ENCODE data around the gene RPS6KB2. TPM values are rescaled to one million over a fixed set of nuclear protein-coding genes. Genes with fewer than 3 reads are reported as not detected.

The RPS6KB2 gene
- polyA plus RNA-seq, 1 donor from 2014 or later, result 92.8 TPM

DNA sequence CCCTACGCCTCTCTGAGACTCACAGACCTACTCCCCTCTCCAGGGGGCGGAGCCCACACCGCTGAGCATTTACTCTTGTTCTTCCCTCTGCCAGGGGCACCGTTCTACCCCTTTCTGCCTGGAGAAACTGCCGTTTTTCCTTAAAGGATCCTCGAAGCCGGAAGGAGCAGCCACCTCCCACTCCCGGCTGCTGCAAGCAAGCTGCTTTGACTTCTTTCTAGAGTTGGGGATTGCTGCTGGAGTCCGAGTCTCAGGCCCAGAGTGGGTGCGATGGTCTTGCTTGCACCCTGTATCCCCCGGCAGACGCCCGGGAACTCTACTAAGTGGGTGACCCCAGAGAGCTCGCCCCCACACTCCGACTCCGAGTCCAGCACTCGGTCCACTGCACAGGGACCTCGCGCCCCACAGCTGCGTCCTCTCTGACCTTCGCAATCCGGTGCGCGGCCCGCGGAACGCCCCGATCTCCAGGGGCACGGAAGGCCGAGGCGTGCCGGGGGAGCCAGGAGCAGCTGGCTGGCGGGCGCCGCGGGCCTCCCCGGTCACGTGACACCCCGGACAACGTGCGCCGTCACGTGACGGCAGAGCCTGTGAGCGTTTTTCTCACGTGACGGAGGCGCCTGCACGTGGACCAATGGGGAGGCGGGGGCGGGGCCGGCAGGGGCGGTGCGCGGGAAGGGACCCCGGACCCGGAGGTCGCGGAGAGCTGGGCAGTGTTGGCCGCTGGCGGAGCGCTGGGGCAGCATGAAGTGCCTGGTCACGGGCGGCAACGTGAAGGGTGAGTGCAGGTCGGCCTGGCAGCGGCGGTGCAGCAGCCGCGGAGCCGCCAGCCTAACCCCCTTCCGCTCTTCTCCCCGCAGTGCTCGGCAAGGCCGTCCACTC is 36.8 kb upstream of the RPS6KB2 start, which contains the start of gene RAD9A:
Gene RAD9A, plus strand, starts transcription at position 683 of the 879 bp plus-strand sequence. Its CDS starts 59 bp downstream, at position 742.
- TF ChIP-seq RAD21 (conservative IDR thresholded peaks at IDR 0.05) (no peak), EZH2 (IDR thresholded peaks at IDR 0.05; ENCODE audit: borderline replicate concordance, insufficient read depth, low read length, poor library complexity, severe bottlenecking) (no peak), SMC3 (conservative IDR thresholded peaks at IDR 0.05; ENCODE audit: poor library complexity) (peak; percentile 41), EP300 (conservative IDR thresholded peaks at IDR 0.05; ENCODE audit: poor library complexity, severe bottlenecking) (peak; percentile 43), POLR2AphosphoS5 (IDR thresholded peaks at IDR 0.05) (peak; percentile 75), CTCF (IDR thresholded peaks at IDR 0.05; ENCODE audit: poor library complexity, severe bottlenecking) (peak; percentile 11), MXI1 (conservative IDR thresholded peaks at IDR 0.05; ENCODE audit: poor library complexity, severe bottlenecking) (peak; percentile 95), TAF1 (IDR thresholded peaks at IDR 0.05; ENCODE audit: low read depth) (no peak)
- TF ChIP-seq, protein P1, sequence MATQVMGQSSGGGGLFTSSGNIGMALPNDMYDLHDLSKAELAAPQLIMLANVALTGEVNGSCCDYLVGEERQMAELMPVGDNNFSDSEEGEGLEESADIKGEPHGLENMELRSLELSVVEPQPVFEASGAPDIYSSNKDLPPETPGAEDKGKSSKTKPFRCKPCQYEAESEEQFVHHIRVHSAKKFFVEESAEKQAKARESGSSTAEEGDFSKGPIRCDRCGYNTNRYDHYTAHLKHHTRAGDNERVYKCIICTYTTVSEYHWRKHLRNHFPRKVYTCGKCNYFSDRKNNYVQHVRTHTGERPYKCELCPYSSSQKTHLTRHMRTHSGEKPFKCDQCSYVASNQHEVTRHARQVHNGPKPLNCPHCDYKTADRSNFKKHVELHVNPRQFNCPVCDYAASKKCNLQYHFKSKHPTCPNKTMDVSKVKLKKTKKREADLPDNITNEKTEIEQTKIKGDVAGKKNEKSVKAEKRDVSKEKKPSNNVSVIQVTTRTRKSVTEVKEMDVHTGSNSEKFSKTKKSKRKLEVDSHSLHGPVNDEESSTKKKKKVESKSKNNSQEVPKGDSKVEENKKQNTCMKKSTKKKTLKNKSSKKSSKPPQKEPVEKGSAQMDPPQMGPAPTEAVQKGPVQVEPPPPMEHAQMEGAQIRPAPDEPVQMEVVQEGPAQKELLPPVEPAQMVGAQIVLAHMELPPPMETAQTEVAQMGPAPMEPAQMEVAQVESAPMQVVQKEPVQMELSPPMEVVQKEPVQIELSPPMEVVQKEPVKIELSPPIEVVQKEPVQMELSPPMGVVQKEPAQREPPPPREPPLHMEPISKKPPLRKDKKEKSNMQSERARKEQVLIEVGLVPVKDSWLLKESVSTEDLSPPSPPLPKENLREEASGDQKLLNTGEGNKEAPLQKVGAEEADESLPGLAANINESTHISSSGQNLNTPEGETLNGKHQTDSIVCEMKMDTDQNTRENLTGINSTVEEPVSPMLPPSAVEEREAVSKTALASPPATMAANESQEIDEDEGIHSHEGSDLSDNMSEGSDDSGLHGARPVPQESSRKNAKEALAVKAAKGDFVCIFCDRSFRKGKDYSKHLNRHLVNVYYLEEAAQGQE (IDR thresholded peaks at IDR 0.05; ENCODE audit: borderline replicate concordance), result no peak
- no peaks in the 10 kb centered on the region for H3K27me3 ChIP-seq (ENCODE audit: insufficient read depth, low read depth, low read length)

DNA sequence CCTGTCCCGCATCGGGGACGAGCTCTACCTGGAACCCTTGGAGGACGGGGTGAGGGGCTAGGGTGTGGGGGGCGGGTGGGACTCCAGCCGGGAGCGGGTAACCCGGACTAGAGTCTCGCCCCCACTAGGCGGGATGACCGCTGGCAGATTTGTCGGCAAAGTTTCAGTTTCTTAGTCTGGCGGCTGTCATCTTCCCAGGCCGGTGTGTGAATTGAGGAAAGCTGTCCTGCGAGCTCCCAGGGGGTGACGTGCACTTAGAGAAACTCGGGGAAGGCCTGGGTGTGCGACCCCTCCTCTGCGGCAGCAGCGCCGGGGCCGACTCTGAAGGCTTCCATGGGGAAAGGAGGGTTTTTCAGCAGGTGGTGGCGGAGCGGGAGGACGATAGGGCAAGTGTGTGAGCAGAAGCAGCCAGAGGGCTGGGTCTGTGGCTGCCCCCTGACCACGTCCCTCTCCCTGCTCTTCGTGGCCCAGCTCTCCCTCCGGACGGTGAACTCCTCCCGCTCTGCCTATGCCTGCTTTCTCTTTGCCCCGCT is 36.0 kb upstream of the RPS6KB2 start:
- TF ChIP-seq TAF1 (IDR thresholded peaks at IDR 0.05; ENCODE audit: low read depth) (no peak), RAD21 (conservative IDR thresholded peaks at IDR 0.05) (no peak), SMC3 (conservative IDR thresholded peaks at IDR 0.05; ENCODE audit: poor library complexity) (no peak), MXI1 (conservative IDR thresholded peaks at IDR 0.05; ENCODE audit: poor library complexity, severe bottlenecking) (no peak), EP300 (conservative IDR thresholded peaks at IDR 0.05; ENCODE audit: poor library complexity, severe bottlenecking) (no peak), POLR2AphosphoS5 (IDR thresholded peaks at IDR 0.05) (no peak), CTCF (IDR thresholded peaks at IDR 0.05; ENCODE audit: poor library complexity, severe bottlenecking) (no peak), EZH2 (IDR thresholded peaks at IDR 0.05; ENCODE audit: borderline replicate concordance, insufficient read depth, low read length, poor library complexity, severe bottlenecking) (no peak)
- TF ChIP-seq, protein P1 (IDR thresholded peaks at IDR 0.05; ENCODE audit: borderline replicate concordance), result no peak
- Histone ChIP-seq H3F3A (ENCODE audit: insufficient read depth, low read length, poor library complexity, severe bottlenecking) (no peaks in the 10 kb centered on the region), H2AFZ (ENCODE audit: low read depth, low read length) (peak overlapping the region; percentile 78), H3K36me3 (ENCODE audit: insufficient read depth, low read length) (no peaks in the 10 kb centered on the region), H4K20me1 (ENCODE audit: insufficient read depth) (no peaks in the 10 kb centered on the region), H3K9ac (ENCODE audit: low read length) (peak overlapping the region; percentile 73), H3K79me2 (replicated peaks; ENCODE audit: insufficient read depth, low read length) (no peaks in the 10 kb centered on the region), H3K4me2 (ENCODE audit: low read length) (peak overlapping the region; percentile 76), H3K27me3 (ENCODE audit: insufficient read depth, low read depth, low read length) (no peaks in the 10 kb centered on the region), H3K27ac (ENCODE audit: low read length) (no peak overlapping the region), H3K9me3 (ENCODE audit: low read length) (no peaks in the 10 kb centered on the region), H3K9me2 (ENCODE audit: insufficient read depth, low read length) (no peaks in the 10 kb centered on the region), H3K4me3 (ENCODE audit: low read length) (peak overlapping the region; percentile 88)

More for the DNA sequence above, 36.8 kb upstream of the RPS6KB2 start, which contains the start of gene RAD9A:
- H3K9me3 ChIP-seq (ENCODE audit: low read length), result no peaks in the 10 kb centered on the region
- no peaks in the 10 kb centered on the region for H4K20me1 ChIP-seq (ENCODE audit: insufficient read depth)
- no peaks in the 10 kb centered on the region for H3K9me2 ChIP-seq (ENCODE audit: insufficient read depth, low read length)
- H3K9ac ChIP-seq (ENCODE audit: low read length), result peak within 1 kb of the TSS; percentile 73
- H3K27ac ChIP-seq (ENCODE audit: low read length), result peak within 1 kb of the TSS; percentile 48
- H3K36me3 ChIP-seq (ENCODE audit: insufficient read depth, low read length), result no peaks in the 10 kb centered on the region
- H3K79me2 ChIP-seq (replicated peaks; ENCODE audit: insufficient read depth, low read length), result no peaks in the 10 kb centered on the region
- H3F3A ChIP-seq (ENCODE audit: insufficient read depth, low read length, poor library complexity, severe bottlenecking), result no peaks in the 10 kb centered on the region
- H2AFZ ChIP-seq (ENCODE audit: low read depth, low read length), result peak within 1 kb of the TSS; percentile 78
- peak within 1 kb of the TSS; percentile 76 for H3K4me2 ChIP-seq (ENCODE audit: low read length)
- peak within 1 kb of the TSS; percentile 88 for H3K4me3 ChIP-seq (ENCODE audit: low read length)
